ENCODE data around the gene SERPINE3.

The SERPINE3 gene

DNA sequence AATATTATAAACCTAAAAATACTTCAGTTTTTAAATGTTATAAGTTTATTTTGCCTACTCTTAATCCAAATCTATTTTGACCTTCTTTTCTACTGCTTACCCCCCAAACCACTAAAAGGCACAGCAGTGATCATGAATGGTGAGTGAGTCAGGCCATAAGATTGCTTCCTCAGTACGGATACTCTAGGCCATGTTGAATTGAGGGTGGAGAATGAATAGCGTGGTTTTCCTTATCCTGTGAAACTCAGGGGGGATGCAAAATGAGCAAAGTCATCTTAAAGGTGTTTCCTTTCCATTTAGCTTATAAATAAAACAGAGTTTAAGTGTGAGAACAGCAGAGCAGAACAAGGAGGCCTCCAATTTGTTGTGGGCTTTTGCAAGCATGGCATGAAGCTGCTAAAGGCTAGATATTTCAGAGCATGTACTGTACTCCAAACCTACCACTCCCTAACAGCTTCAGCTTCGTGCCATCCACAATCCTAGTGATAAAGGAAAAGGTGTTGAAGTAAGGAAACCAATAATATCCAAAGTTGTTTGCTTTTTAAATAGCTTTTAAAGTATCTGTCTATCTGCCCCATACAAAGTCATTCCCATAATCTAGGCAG lies 25.0 kb downstream of the SERPINE3 start:
- no peak for DNase-seq

DNA sequence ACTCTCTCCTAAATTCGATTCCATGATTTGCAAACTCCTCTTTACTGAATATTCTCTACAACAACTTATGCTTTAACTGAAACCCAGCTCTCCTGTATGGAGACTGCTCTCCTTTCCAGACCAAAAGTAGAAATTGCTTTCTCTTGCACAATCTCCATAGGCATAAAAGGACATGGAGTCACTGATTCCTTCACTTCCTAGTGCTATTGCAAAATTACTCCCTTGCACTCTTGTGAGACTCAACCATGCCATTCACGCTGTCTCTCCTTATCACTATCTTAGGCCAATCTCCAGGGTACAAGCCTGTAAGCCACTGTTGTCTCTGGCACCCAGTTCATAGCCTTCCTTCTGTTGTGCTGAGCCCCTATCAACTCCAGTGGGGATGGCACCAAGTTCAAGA lies 30.6 kb downstream of the SERPINE3 start:
- DNase-seq, result no peak

DNA sequence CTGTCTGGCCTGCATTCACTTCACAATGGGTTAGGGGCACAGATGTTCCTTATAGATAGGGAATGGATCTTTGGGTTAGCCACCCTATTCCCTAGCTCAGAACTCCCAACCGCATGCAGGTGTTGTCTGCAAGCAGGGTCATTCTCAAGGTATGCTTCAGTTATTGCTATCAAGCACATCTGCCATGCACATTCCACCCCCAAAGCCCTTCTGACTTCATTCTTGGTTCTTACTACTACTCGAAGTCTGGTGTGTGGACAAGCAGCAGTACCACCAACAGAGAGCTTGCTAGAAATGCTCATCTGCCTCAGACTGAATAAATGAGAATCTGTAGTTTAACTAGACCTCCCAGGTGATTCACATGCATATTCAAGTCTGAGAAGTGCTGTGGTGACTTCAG lies 31.3 kb downstream of the SERPINE3 start:
- DNase-seq, result no peak

DNA sequence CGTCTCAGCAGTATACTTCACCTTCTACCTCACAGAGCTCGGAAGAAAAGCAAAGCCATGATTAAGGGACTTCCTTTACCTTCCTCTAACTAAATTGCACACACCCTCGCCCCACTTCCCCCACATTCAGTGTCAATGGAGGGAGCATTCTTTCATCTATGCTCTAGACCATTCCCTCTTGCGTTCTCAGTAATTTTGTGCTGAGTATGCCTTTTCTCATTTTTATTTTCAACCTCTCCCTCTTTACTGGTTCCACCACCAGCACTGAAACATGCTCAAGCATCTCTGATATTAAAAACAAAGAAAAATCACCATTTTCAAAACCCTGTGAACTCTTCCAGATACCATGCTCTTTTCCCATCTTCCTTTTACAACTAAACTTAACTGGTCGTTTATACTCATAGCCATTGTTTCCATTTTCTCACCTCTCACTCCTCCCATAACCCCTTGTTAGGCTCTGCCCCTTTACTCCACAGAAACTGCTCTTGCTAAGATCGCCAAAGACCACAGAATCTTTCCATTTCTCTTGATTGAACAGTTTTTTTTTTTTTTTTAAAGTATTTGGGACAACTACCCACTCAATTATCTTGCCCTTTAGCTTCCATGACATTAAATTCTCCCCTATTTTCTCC lies 32.4 kb downstream of the SERPINE3 start:
- DNase-seq, result no peak

DNA sequence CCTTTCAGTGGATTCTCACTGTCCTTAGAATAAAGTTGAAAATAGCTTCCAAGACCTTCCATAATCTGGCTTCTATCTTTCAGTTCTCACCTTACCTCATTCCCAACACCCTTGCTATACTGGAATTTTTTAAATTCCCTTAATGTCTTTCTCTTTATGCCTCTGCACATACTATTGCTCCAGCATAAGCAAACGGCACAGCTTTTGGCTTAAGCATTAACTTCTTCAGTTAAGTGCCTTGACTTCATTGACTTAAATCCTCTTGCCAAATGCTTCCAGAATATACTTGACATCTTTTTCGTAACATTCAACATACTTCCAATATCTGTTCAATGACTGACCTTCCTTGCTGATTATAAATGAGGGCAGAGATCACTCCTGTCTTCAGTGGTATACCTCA lies 34.0 kb downstream of the SERPINE3 start:
- DNase-seq, result no peak

DNA sequence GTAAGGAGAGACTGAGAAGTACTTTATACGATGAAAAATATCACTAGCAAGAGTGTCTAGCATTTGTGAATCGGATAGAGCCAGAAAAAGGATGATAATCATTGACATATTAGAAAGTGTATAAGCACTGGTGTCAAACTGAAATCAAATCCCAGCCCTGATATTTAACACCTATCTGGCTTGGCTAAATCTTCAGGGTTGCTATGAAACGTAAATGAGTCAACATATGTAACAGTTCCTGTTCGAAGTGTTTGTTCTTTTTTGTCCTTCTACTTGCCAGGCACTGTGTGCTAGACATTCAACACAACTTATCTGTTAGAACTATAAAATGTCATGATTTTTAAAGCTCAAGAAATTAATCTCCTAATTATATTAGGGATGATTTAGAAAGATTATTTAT lies 40.8 kb downstream of the SERPINE3 start:
- DNase-seq, result no peak

DNA sequence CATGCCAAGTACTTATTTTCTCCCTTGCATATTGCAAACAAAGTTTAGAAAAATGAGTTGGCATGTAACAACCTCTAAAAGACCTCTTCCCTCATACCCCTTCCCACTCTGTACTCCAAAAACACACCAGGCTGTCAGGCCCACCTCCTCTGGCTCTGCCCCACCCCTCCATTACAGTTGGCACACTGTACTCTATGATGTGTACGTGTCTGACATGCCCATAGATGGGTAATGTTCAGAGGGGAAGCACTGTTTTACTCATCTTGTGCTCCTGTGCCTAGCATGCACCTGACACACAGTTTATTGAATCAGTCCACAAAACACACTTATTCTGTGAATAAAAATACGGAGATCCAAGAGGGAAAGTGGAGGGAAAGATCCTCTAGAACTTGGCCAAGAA lies 45.6 kb downstream of the SERPINE3 start:
- no peak for DNase-seq

DNA sequence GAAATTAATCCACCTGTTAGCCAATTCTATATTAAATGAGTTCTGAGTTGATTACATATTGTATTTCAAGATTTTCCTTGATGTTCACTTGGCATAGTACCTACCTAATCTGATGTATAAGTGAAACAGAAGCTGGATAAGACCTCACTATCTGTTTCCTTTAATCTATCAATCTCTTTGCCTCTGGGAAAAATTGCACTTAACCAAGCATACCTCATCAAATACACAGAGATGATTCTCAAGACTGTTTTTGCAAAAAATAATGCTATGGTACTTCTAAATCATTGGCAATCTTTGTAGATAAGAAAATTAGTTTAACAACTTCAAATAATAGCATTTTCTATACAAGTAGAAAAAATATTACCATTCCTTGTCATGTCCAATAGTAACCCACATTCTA lies 55.2 kb downstream of the SERPINE3 start:
- no peak for DNase-seq

DNA sequence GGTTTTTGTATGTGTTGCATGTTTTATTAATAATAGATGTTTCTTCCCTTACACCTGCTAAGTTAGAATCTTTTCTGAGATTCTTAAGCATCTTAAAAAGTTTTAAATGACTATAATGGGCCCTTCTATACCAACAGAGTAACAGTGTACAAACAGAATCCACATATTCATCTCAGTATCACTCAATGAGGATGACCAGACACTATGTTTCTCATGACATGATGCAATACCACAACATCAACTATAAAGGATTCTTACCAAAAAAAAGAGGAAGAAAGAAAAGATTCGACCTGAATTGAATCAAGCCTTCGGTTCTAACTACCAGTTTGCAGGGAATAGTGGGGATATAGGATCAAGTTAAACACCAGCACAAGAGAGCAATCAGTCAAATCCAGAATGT lies 56.9 kb downstream of the SERPINE3 start:
- no peak for DNase-seq

DNA sequence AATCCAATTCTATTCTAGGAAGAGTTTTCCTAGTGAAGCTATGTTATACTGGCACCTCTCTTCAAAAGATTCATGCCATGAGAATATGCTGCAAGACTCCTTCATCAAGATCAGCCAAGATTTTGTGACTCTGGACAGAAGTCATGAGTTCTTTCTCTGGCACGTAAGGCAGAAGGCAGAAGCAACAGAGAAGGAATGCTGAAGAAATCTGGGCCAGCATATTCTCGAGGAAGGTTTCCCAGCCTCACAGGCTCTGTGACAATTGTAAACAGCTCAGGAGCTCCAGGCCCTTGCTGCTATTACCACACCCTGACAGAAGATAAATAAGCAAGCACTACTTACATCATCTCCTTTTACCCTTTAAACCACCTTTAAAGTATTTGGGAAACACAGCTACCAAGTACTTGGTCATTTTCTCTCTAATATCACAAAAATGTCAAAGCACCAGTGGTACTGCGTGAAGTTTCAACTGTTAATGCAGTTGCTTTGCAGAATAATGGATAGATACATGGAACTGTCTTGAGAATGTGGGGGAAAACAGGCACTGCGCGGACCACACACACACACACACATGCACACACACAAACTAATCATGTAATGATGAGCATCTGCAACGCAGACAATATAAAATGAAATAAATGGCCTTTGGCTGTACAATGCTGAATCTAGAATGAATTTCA lies 57.9 kb downstream of the SERPINE3 start:
- no peak for DNase-seq

DNA sequence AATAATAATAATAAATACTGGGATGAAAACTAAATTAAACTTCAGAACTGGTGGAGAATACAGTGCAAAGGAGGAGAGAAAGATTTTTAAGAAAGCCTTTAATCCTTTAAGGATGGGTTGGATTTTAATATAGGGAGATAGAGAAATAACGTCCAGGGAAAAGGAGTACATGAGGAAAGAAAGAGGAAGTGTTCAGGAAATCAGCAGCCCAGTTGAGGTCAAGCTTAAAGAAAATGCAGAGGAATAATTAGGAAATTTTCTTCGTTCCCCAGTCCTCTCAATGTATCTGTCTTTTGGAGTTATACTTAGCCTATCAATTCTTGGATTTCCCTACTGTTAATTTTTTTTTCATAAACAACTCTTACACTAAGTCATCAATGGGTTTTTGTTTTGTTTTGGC lies 65.7 kb downstream of the SERPINE3 start:
- DNase-seq, result no peak

DNA sequence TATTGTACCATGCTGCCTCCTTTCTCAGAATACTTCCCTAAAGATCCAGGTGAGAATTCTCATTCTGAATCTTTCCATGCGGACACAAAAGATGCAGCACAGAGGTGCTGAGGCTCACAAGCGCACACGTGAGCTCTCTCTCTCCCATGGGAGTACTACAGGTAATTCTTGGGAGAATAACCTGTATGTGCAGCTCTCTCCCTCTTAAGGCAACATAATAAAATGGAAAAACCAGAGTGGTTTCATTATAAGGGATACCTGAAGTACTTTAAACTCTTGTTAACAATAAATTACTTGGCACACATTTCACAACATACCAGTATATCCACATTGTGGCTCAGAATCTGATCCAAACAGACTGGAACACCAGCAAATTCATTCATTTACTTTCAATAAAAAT lies 72.9 kb downstream of the SERPINE3 start:
- no peak for DNase-seq

All from activated CD4-positive, alpha-beta T cell treated with anti-CD3 and anti-CD28 coated beads for 4 hours (primary cell).